WTC11 (cell line): ENCODE results near the gene KRTAP4-9. TPM values are rescaled to one million over a fixed set of nuclear protein-coding genes. Genes with fewer than 3 reads are reported as not detected.

Source experiments
- ATAC-seq: fragments of 200-7000 bp; cut with Tn5 transposase; 2 replicates; pipeline ENCODE4 v1.10.0; 2021; ENCODE audit warnings: mild to moderate bottlenecking, moderate library complexity
- CTCF ChIA-PET: fragments of 300-600 bp; sonication (Branson Sonifier 250); formaldehyde crosslinking; loops from one replicate; lab custom pipeline; 2021; ENCODE audit warnings: antibody characterized with exemption; lab: Charles Lee
- POLR2A ChIA-PET: fragments of 350-600 bp; sonication (Branson Sonifier 250); formaldehyde crosslinking; loops from one replicate; lab custom pipeline; 2021; ENCODE audit warnings: antibody characterized with exemption; lab: Charles Lee
- DNase-seq: peaks from one replicate; pipeline ENCODE4 v3.0.0; 2021; ENCODE audit warnings: low spot score
- H3K27ac Mint-ChIP-seq: 2 replicates; pipeline ENCODE4 v1.8.0; 2021; ENCODE audit warnings: mixed read lengths
- H3K27me3 Mint-ChIP-seq: 2 replicates; pipeline ENCODE4 v1.8.0; 2021; ENCODE audit warnings: low read depth, mild to moderate bottlenecking, moderate library complexity, mixed read lengths
- H3K36me3 Mint-ChIP-seq: 2 replicates; pipeline ENCODE4 v1.8.0; 2021; ENCODE audit warnings: mixed read lengths
- H3K4me1 Mint-ChIP-seq: 2 replicates; pipeline ENCODE4 v1.8.0; 2022; ENCODE audit warnings: mixed read lengths
- H3K4me3 Mint-ChIP-seq: 2 replicates; pipeline ENCODE4 v1.8.0; 2021; ENCODE audit warnings: mild to moderate bottlenecking, moderate library complexity, mixed read lengths
- H3K9me3 Mint-ChIP-seq: 2 replicates; pipeline ENCODE4 v1.8.0; 2021; ENCODE audit warnings: mixed read lengths
- AR ChIP-seq: fragments of 250-450 bp; sonication (Bioruptor Pico); IDR thresholded peaks from 2 replicates; pipeline ENCODE4 v1.9.0; 2021; ENCODE audit warnings: mild to moderate bottlenecking
- CTCF ChIP-seq: fragments of 200-600 bp; IDR thresholded peaks from 2 replicates; pipeline ENCODE4 v1.8.0; 2022; ENCODE audit warnings: antibody characterized with exemption
- GRHL2 ChIP-seq: fragments of 250-450 bp; sonication (Bioruptor Pico); IDR thresholded peaks from 2 replicates; pipeline ENCODE4 v1.8.0; 2022; ENCODE audit warnings: mild to moderate bottlenecking, moderate library complexity; ENCODE audit not compliant: insufficient replicate concordance, severe bottlenecking
- GTF2I ChIP-seq: fragments of 250-450 bp; sonication (Bioruptor Pico); conservative IDR thresholded peaks from 2 replicates; pipeline ENCODE4 v1.4.0; 2021; ENCODE audit warnings: mild to moderate bottlenecking
- JAZF1 ChIP-seq: fragments of 250-450 bp; sonication (Bioruptor Pico); IDR thresholded peaks from 2 replicates; pipeline ENCODE4 v1.9.0; 2021; ENCODE audit warnings: moderate library complexity, mild to moderate bottlenecking, inconsistent platforms
- NFE2L1 ChIP-seq: sonication (generic); formaldehyde crosslinking; IDR thresholded peaks from 2 replicates; pipeline ENCODE4 v1.8.1; 2023; ENCODE audit warnings: missing genetic modification reagents
- NR2C2 ChIP-seq: sonication (generic); formaldehyde crosslinking; IDR thresholded peaks from 2 replicates; pipeline ENCODE4 v1.8.0; 2022; ENCODE audit warnings: mild to moderate bottlenecking, missing genetic modification reagents
- PREB ChIP-seq: sonication (generic); formaldehyde crosslinking; IDR thresholded peaks from 2 replicates; pipeline ENCODE4 v1.8.1; 2022; ENCODE audit warnings: mild to moderate bottlenecking, missing genetic modification reagents, moderate library complexity, borderline replicate concordance
- ZMAT4 ChIP-seq: fragments of 250-450 bp; sonication (Bioruptor Pico); IDR thresholded peaks from 2 replicates; pipeline ENCODE4 v1.9.0; 2021; ENCODE audit warnings: mild to moderate bottlenecking
- ZNF121 ChIP-seq: sonication (generic); formaldehyde crosslinking; IDR thresholded peaks from 2 replicates; pipeline ENCODE4 v1.8.0; 2023; ENCODE audit warnings: missing genetic modification reagents
- ZNF219 ChIP-seq: sonication (generic); formaldehyde crosslinking; IDR thresholded peaks from 2 replicates; pipeline ENCODE4 v1.8.0; 2023; ENCODE audit warnings: missing genetic modification reagents, mild to moderate bottlenecking, borderline replicate concordance
- ZNF263 ChIP-seq: sonication (generic); formaldehyde crosslinking; IDR thresholded peaks from 2 replicates; pipeline ENCODE4 v1.8.1; 2022; ENCODE audit warnings: low read depth, mild to moderate bottlenecking, moderate library complexity, missing genetic modification reagents
- ZNF671 ChIP-seq: fragments of 250-450 bp; sonication (Bioruptor Pico); IDR thresholded peaks from 2 replicates; pipeline ENCODE4 v1.8.0; 2021; ENCODE audit warnings: mild to moderate bottlenecking
- ZSCAN18 ChIP-seq: fragments of 250-450 bp; sonication (Bioruptor Pico); IDR thresholded peaks from 2 replicates; pipeline ENCODE4 v2.1.2; 2022; ENCODE audit warnings: mild to moderate bottlenecking, moderate library complexity
- total RNA-seq: library from RNA; stranded (reverse); gene quantifications from 3 replicates; pipeline ENCODE4 v1.2.3, GENCODE V29; 2021
- TF ChIP-seq, protein P1 (sequence below): sonication (generic); formaldehyde crosslinking; conservative IDR thresholded peaks from 2 replicates; pipeline ENCODE4 v1.8.1; 2022; ENCODE audit warnings: mild to moderate bottlenecking, missing genetic modification reagents
- TF ChIP-seq, protein P2 (sequence below): sonication (generic); formaldehyde crosslinking; IDR thresholded peaks from 2 replicates; pipeline ENCODE4 v1.8.0; 2022; ENCODE audit warnings: missing genetic modification reagents
- TF ChIP-seq, protein P3 (sequence below): sonication (generic); formaldehyde crosslinking; IDR thresholded peaks from 2 replicates; pipeline ENCODE4 v1.8.1; 2023; ENCODE audit warnings: mild to moderate bottlenecking, missing genetic modification reagents
- TF ChIP-seq, protein P4 (sequence below): sonication (generic); formaldehyde crosslinking; IDR thresholded peaks from 2 replicates; pipeline ENCODE4 v1.8.1; 2023; ENCODE audit warnings: mild to moderate bottlenecking, missing genetic modification reagents, borderline replicate concordance

Gene KRTAP4-9
- total RNA-seq, 1 experiment from 2014 or later: not detected

GRCh38 chr17:41063449-41063848, 41.7 kb upstream of the KRTAP4-9 start:
- no peak overlapping the region for H3K4me3 Mint-ChIP-seq
- no peak for ATAC-seq
- no peak for DNase-seq
- no peaks in the 10 kb centered on the region for H3K27me3 Mint-ChIP-seq
- TF ChIP-seq JAZF1 (CRISPR knock-in tag) (no peak), ZNF671 (CRISPR knock-in tag) (no peak), PREB (CRISPR knock-in tag) (no peak), NR2C2 (CRISPR knock-in tag) (no peak), ZSCAN18 (no peak), ZNF121 (CRISPR knock-in tag) (no peak), ZMAT4 (no peak), GRHL2 (CRISPR knock-in tag) (no peak), NFE2L1 (CRISPR knock-in tag) (no peak)
- TF ChIP-seq, protein P1, sequence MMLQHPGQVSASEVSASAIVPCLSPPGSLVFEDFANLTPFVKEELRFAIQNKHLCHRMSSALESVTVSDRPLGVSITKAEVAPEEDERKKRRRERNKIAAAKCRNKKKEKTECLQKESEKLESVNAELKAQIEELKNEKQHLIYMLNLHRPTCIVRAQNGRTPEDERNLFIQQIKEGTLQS (CRISPR knock-in tag): no peak
- TF ChIP-seq, protein P2, sequence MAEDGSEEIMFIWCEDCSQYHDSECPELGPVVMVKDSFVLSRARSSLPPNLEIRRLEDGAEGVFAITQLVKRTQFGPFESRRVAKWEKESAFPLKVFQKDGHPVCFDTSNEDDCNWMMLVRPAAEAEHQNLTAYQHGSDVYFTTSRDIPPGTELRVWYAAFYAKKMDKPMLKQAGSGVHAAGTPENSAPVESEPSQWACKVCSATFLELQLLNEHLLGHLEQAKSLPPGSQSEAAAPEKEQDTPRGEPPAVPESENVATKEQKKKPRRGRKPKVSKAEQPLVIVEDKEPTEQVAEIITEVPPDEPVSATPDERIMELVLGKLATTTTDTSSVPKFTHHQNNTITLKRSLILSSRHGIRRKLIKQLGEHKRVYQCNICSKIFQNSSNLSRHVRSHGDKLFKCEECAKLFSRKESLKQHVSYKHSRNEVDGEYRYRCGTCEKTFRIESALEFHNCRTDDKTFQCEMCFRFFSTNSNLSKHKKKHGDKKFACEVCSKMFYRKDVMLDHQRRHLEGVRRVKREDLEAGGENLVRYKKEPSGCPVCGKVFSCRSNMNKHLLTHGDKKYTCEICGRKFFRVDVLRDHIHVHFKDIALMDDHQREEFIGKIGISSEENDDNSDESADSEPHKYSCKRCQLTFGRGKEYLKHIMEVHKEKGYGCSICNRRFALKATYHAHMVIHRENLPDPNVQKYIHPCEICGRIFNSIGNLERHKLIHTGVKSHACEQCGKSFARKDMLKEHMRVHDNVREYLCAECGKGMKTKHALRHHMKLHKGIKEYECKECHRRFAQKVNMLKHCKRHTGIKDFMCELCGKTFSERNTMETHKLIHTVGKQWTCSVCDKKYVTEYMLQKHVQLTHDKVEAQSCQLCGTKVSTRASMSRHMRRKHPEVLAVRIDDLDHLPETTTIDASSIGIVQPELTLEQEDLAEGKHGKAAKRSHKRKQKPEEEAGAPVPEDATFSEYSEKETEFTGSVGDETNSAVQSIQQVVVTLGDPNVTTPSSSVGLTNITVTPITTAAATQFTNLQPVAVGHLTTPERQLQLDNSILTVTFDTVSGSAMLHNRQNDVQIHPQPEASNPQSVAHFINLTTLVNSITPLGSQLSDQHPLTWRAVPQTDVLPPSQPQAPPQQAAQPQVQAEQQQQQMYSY (CRISPR knock-in tag): no peak
- H3K36me3 Mint-ChIP-seq: no peaks in the 10 kb centered on the region
- ChIA-PET CTCF (no interaction called here), POLR2A (no interaction called here)
- H3K4me1 Mint-ChIP-seq: peaks cover 17% of the 10 kb centered on the region
- no peaks in the 10 kb centered on the region for H3K9me3 Mint-ChIP-seq
- H3K27ac Mint-ChIP-seq: no peak overlapping the region

- Mint-ChIP-seq H3K36me3 (no peaks in the 10 kb centered on the region), H3K27me3 (no peaks in the 10 kb centered on the region), H3K9me3 (no peaks in the 10 kb centered on the region), H3K27ac (no peak overlapping the region), H3K4me1 (peaks cover 11% of the 10 kb centered on the region), H3K4me3 (no peak overlapping the region)
- ATAC-seq: no peak
- no peak for DNase-seq
- ChIA-PET CTCF (interaction anchor here (0.5 kb wide), 1 partner anchor 485 kb away, joined by 3 read pairs; no protein-coding TSS in a partner anchor), POLR2A (no interaction called here)
- TF ChIP-seq, protein P3, sequence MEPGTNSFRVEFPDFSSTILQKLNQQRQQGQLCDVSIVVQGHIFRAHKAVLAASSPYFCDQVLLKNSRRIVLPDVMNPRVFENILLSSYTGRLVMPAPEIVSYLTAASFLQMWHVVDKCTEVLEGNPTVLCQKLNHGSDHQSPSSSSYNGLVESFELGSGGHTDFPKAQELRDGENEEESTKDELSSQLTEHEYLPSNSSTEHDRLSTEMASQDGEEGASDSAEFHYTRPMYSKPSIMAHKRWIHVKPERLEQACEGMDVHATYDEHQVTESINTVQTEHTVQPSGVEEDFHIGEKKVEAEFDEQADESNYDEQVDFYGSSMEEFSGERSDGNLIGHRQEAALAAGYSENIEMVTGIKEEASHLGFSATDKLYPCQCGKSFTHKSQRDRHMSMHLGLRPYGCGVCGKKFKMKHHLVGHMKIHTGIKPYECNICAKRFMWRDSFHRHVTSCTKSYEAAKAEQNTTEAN (CRISPR knock-in tag): no peak
- no peak for TF ChIP-seq CTCF
- TF ChIP-seq ZNF263 (CRISPR knock-in tag): no peak
- TF ChIP-seq, protein P4, sequence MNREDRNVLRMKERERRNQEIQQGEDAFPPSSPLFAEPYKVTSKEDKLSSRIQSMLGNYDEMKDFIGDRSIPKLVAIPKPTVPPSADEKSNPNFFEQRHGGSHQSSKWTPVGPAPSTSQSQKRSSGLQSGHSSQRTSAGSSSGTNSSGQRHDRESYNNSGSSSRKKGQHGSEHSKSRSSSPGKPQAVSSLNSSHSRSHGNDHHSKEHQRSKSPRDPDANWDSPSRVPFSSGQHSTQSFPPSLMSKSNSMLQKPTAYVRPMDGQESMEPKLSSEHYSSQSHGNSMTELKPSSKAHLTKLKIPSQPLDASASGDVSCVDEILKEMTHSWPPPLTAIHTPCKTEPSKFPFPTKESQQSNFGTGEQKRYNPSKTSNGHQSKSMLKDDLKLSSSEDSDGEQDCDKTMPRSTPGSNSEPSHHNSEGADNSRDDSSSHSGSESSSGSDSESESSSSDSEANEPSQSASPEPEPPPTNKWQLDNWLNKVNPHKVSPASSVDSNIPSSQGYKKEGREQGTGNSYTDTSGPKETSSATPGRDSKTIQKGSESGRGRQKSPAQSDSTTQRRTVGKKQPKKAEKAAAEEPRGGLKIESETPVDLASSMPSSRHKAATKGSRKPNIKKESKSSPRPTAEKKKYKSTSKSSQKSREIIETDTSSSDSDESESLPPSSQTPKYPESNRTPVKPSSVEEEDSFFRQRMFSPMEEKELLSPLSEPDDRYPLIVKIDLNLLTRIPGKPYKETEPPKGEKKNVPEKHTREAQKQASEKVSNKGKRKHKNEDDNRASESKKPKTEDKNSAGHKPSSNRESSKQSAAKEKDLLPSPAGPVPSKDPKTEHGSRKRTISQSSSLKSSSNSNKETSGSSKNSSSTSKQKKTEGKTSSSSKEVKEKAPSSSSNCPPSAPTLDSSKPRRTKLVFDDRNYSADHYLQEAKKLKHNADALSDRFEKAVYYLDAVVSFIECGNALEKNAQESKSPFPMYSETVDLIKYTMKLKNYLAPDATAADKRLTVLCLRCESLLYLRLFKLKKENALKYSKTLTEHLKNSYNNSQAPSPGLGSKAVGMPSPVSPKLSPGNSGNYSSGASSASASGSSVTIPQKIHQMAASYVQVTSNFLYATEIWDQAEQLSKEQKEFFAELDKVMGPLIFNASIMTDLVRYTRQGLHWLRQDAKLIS (CRISPR knock-in tag): no peak
- no peak for TF ChIP-seq ZNF219 (CRISPR knock-in tag)
- TF ChIP-seq NR2C2 (CRISPR knock-in tag): no peak
- TF ChIP-seq AR (CRISPR knock-in tag): no peak
- no peak for TF ChIP-seq GTF2I (CRISPR knock-in tag)
These were observed 40.9 kb upstream of the KRTAP4-9 start for GRCh38 chr17:41064301-41064700.
